Purkinje cell (primary cell): Measurements from ENCODE around the gene ZSCAN12. TPM values are rescaled to one million over a fixed set of nuclear protein-coding genes. Genes with fewer than 3 reads are reported as not detected.

Experiments used
- polyA plus RNA-seq: library from polyadenylated mRNA; unstranded; fragments of >200 nt; fragmentation: Nextera tagmentation; gene quantifications from 2 replicates; pipeline ENCODE4 v1.2.1, GENCODE V29; 2014

The ZSCAN12 gene
- polyA plus RNA-seq = 2.2 and 2.8 TPM in 2 replicates

DNA sequence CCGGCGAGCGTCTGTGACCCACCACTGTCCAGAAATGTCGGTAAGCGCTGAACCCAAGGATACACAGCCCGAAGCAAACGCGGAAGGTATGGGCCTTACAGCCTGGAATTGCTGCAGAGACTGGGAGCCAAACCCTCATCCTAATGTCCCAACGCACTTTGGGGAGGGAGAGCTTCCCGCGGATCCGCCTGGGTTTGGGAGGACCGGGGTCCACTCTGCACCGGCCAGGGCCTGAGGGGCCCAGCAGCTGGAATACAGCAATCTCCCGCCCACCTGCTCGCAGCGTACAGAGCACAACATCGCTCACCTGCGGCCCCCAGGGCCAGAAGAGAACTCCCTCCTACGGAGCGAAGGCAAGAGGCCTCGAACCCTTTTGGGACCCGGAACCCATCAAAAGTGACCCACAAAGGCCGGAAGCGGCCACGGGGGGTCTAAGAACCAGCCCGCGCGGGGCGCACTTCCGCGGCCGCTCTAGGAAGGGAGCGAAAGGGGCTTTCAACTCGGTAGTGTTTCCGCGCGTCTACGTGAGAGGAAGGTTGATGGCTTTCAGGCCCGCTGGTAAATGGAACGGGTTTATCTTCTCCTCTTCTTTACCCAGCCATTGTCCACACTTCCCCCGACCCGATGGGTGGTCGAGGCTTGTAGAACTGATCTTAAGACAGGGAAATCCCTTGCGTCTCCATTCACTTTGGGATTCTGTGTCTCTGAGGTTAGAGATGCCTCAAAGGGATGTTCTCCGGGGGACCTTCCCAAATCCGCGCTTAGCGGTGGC lies at the start of gene ZSCAN12:
Gene ZSCAN12, minus strand, starts transcription at position 398 of the 772 bp plus-strand sequence. CDS start 1,342 bp downstream, outside the sequence.

DNA sequence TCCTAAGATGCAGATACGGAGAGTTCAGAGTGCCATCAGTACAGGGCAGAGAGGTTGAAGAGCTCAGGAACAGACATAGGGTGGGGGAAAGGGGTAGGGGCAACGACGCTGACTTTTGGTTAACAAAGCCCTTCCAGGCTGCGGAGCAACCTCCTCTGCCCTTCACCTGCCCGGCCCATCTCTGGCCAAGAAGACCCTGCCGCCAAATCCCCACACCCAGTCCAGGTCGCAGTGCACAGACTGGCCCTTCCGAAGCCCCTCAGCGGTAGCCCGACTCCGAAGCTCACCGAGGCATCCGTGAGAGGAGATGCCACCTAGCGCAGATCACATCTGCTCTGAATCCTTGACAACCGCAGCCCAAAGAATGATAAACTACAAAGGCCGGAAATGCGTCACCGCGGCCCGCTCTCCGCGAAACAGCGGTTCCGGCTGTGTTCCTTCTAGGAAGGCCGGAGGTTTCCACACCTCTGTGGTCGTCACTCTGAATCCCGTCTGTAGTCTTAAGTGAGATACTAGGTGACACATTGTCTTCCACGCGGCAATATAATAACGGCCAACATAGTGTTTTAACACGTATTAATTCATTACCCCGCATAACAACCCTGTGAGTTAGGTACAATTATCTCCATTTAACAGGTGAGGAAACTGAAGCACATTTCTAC lies 43.7 kb upstream of the ZSCAN12 start, which contains the start of gene ZSCAN23:
Gene ZSCAN23, minus strand, starts transcription at position 380 of the 662 bp plus-strand sequence. CDS start 7,225 bp downstream, outside the sequence.

DNA sequence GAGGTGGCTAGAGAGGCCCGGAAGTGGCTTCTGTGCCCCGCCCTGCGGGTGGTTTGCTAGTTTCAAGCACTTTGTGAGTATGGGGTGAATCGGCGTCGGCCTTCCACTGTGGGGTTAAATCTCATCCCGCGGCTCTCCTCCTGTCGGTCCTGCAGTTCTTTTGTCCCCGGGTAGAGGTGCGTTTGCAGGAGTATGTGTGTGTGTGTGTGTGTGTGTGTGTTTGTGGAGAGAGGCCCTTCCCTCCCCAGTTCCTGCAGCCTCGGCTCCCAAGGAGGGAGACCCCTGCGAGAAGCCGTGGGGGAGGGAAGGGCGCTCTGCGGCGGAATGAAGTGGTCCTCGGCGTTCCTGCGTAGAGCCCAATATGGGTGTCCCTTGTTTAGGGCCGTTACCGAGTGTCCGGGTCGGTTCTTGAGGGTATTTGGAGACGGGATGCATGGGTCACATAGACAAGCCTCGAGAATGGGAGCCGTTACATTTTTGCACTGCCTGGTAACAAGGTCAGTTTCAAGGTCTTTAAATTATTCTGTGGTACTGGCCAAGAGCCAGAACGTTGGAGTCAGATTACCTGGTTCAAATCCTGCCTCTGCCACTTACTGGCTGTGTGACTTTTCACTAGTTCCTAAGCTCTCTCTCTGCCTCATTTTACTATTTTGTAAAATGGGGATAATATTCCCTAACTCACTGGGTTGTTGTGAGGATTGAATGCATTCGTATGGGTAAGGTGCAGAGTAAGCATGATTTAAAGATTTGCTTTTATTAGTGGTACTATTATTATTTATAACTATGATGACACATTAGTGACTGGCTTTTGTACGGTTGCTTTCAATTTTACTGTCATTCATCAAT lies 49.4 kb downstream of the ZSCAN12 start, which contains the start of gene ZKSCAN3:
Gene ZKSCAN3, plus strand, starts transcription at position 56 of the 846 bp plus-strand sequence. CDS start 9,640 bp downstream, outside the sequence.

DNA sequence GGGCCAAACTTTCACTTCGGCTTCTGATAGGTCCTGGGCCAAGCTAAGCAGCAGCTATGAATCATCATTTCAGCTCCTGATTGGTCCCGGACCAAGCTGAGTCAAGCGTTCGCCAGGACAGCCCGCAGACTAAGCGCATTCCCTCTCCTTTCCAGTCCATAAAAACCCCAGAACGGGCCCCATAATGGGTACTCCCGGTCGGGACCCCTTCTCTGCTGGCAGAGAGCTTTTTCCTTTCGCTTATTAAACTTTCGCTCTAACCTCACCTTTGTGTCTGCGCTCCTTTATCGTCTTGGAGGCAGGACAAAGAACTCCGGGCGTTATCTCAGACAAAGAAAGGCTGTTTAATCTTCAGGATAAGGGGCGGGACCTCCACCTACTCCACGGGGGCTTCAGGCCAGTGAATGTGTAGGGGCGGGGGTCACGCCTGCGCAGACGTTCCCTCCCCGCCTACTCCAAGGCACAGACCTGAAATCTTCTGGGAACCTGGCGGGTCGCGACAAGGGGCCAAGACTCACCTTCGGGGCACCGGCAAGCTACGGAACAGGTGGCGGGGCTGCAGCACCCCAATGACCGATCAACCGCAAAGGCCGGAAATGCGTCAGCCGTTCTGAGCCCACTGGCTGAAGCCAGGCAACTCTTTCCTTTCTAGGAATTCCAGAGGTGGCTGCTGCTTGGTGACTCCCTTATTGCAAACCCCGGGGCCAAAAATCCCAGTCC lies 63.8 kb downstream of the ZSCAN12 start, which contains the start of gene ZSCAN31:
Gene ZSCAN31, minus strand, starts transcription at position 585 of the 720 bp plus-strand sequence. CDS start 6,465 bp downstream, outside the sequence.

Other genes with a start within 250 kb of the ZSCAN12 start
- 3.0 and 9.8 TPM in 2 replicates for gene ZSCAN9, start 174.5 kb downstream of the ZSCAN12 start, polyA plus RNA-seq
- gene ZKSCAN4, start 147.5 kb downstream of the ZSCAN12 start, polyA plus RNA-seq = 0.23 and 2.5 TPM in 2 replicates
- 6.6 and 12.0 TPM in 2 replicates for gene NKAPL, start 140.4 kb downstream of the ZSCAN12 start, polyA plus RNA-seq
- gene ZSCAN26, start 132.6 kb downstream of the ZSCAN12 start, polyA plus RNA-seq = 18.7 and 19.7 TPM in 2 replicates
- gene PGBD1, start 118.2 kb downstream of the ZSCAN12 start, polyA plus RNA-seq = 3.1 and 7.1 TPM in 2 replicates
- 2.4 and 5.7 TPM in 2 replicates for gene ZSCAN31, start 63.6 kb downstream of the ZSCAN12 start, polyA plus RNA-seq
- gene ZKSCAN3, start 49.8 kb downstream of the ZSCAN12 start, polyA plus RNA-seq = 2.8 TPM in 1 of 2 replicates, not detected in the other
- gene ZSCAN23, start 43.7 kb upstream of the ZSCAN12 start, polyA plus RNA-seq = 1.2 TPM in 1 of 2 replicates, not detected in the other
- not detected in 2 replicates for gene GPX6, start 116.0 kb upstream of the ZSCAN12 start, polyA plus RNA-seq
- not detected in 2 replicates for gene GPX5, start 126.1 kb upstream of the ZSCAN12 start, polyA plus RNA-seq